ENCODE results near the gene PI16. TPM values are rescaled to one million over a fixed set of nuclear protein-coding genes. Genes with fewer than 3 reads are reported as not detected.
"Not testable (repeated sequence)": the region's sequence is repeated elsewhere in the genome, so short reads cannot be mapped to it uniquely, and the experiment has no call there.

PI16 gene
- total RNA-seq, 1 donor from 2014 or later: 25.9 TPM

- H3K27ac ChIP-seq (replicated peaks): peak within 1 kb of the TSS; percentile 98
- H3K36me3 ChIP-seq: peaks cover 1% of the 10 kb centered on the region
- DNase-seq: peak; percentile 92
- intact Hi-C loops (cut with micrococcal nuclease): no loop called here
- TF ChIP-seq, protein P1, sequence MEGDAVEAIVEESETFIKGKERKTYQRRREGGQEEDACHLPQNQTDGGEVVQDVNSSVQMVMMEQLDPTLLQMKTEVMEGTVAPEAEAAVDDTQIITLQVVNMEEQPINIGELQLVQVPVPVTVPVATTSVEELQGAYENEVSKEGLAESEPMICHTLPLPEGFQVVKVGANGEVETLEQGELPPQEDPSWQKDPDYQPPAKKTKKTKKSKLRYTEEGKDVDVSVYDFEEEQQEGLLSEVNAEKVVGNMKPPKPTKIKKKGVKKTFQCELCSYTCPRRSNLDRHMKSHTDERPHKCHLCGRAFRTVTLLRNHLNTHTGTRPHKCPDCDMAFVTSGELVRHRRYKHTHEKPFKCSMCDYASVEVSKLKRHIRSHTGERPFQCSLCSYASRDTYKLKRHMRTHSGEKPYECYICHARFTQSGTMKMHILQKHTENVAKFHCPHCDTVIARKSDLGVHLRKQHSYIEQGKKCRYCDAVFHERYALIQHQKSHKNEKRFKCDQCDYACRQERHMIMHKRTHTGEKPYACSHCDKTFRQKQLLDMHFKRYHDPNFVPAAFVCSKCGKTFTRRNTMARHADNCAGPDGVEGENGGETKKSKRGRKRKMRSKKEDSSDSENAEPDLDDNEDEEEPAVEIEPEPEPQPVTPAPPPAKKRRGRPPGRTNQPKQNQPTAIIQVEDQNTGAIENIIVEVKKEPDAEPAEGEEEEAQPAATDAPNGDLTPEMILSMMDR (IDR thresholded peaks at IDR 0.05; ENCODE audit: borderline replicate concordance): peak; percentile 24
- H3K27me3 ChIP-seq (ENCODE audit: low read depth): no peaks in the 10 kb centered on the region
- peaks cover 64% of the 10 kb centered on the region for H3K4me1 ChIP-seq
- no peaks in the 10 kb centered on the region for H3K9me3 ChIP-seq (replicated peaks)
- H3K4me3 ChIP-seq: peak within 1 kb of the TSS; percentile 96
Measured at GRCh38 chr6:36985808-36986703, 31.5 kb downstream of the PI16 start, which contains the start of gene MTCH1. Gene MTCH1, minus strand, starts transcription at chr6:36986196. Its CDS starts 23 bp downstream, at chr6:36986173.

GRCh38 chr6:36986704-36987047 is 32.1 kb downstream of the PI16 start:
- Histone ChIP-seq H3K9me3 (replicated peaks) (no peaks in the 10 kb centered on the region), H3K4me1 (peaks cover 58% of the 10 kb centered on the region), H3K4me3 (peak overlapping the region; percentile 96), H3K27ac (replicated peaks) (peak overlapping the region; percentile 98), H3K27me3 (ENCODE audit: low read depth) (no peaks in the 10 kb centered on the region), H3K36me3 (no peaks in the 10 kb centered on the region)
- TF ChIP-seq, protein P1 (IDR thresholded peaks at IDR 0.05; ENCODE audit: borderline replicate concordance): no peak
- intact Hi-C loops (cut with micrococcal nuclease): no loop called here
- DNase-seq: no peak

DNA sequence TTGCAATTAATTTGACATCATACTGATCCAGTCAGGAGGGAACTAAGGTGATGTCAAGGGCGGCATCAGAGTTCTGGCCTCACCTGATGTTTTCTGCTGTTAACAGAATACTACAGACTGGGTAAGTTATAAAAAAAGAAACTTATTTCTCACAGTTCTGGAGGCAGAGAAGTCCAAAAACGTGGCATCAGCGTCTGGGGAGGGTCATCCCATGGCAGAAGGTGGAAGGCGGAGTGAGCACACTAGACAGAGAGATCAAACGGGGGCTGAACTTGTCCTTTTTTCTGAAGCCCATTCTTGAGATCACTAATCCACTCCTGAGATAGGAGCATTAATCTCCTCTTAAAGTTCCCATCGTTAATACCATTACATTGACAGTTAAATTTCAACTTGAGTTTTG is 34.7 kb downstream of the PI16 start:
- H3K4me3 ChIP-seq: no peak overlapping the region
- peaks cover 32% of the 10 kb centered on the region for H3K4me1 ChIP-seq
- H3K27me3 ChIP-seq (ENCODE audit: low read depth): no peaks in the 10 kb centered on the region
- H3K36me3 ChIP-seq: no peaks in the 10 kb centered on the region
- intact Hi-C loops (cut with micrococcal nuclease): no loop called here
- H3K9me3 ChIP-seq (replicated peaks): no peaks in the 10 kb centered on the region
- DNase-seq: no peak
- TF ChIP-seq, protein P1 (IDR thresholded peaks at IDR 0.05; ENCODE audit: borderline replicate concordance): no peak
- peak overlapping the region; percentile 30 for H3K27ac ChIP-seq (replicated peaks)

DNA sequence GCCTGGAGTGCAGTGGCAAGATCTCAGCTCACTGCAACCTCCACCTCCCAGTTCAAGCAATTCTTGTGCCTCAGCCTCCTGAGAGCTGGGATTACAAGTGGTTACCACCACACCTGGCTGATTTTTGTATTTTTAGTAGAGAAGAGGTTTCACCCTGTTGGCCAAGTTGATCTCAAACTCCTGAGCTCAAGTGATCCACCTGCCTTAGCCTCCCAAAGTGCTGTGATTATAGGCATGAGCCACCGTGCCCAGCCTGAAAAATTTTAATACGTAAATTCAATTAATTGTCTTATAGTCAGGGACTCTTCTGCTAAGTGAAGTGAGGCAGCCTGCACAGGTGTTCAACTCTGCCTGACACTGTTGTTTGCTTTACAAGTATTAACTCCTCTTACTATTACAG is 35.9 kb downstream of the PI16 start:
- H3K4me1 ChIP-seq: peaks cover 21% of the 10 kb centered on the region
- intact Hi-C loops (cut with micrococcal nuclease); H3K27me3 ChIP-seq (ENCODE audit: low read depth); H3K4me3 ChIP-seq; H3K36me3 ChIP-seq; DNase-seq; H3K27ac ChIP-seq (replicated peaks); H3K9me3 ChIP-seq (replicated peaks): not testable (repeated sequence)

DNA sequence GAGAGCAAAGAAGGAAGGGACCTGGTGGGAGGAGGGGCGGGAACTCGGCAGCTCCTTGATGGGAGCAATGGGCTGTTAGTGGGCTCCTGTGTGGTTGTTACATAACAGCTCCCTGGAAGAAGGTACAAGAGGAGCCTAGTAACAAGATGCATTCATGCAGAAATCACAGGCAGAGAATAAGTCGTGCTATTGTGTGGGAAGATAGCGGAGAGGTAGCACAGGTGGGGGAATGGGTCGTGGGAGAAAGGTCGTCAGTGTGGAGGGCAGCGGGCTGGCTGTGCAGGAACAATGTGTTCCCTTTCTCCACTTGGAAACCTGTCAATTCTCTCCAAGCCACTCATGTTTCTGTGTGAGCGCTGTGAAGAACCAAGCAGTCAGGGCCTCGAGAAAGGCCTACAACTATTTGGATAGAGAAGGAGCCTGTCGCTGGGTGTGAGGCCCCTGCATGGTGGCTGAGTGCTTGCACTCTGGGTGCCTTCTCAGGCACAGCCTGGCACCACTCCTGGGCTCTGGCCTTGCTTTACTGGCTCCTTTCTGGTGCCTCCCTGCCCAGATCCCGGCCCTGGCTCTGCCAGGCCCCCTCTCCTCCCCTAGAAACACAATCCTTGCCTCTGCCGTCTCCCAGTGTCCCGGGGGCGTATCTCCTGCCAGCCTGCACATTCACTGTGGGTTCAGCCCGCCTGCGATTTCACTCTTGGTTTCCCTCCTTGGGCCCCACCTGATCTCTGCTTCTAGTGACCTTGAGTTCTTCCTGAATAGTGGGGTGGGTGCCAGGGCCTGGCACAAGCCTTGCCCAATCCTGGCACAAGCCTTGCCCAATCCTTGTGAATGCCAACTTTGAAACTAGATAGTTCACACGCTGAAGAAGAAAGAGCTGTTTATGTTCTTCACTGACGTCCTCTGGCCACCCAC is 43.5 kb downstream of the PI16 start:
- H3K4me1 ChIP-seq: peaks cover 26% of the 10 kb centered on the region
- TF ChIP-seq, protein P1 (IDR thresholded peaks at IDR 0.05; ENCODE audit: borderline replicate concordance): no peak
- H3K27ac ChIP-seq (replicated peaks): peak overlapping the region; percentile 94
- peak overlapping the region; percentile 18 for H3K4me3 ChIP-seq
- H3K27me3 ChIP-seq (ENCODE audit: low read depth): no peaks in the 10 kb centered on the region
- peak; percentile 65 for DNase-seq
- intact Hi-C loops (cut with micrococcal nuclease): no loop called here
- no peaks in the 10 kb centered on the region for H3K9me3 ChIP-seq (replicated peaks)
- H3K36me3 ChIP-seq: no peaks in the 10 kb centered on the region
